ENCODE results near the gene MRPL49.
"Not testable (repeated sequence)": the region's sequence is repeated elsewhere in the genome, so short reads cannot be mapped to it uniquely, and the experiment has no call there.

Gene MRPL49

DNA sequence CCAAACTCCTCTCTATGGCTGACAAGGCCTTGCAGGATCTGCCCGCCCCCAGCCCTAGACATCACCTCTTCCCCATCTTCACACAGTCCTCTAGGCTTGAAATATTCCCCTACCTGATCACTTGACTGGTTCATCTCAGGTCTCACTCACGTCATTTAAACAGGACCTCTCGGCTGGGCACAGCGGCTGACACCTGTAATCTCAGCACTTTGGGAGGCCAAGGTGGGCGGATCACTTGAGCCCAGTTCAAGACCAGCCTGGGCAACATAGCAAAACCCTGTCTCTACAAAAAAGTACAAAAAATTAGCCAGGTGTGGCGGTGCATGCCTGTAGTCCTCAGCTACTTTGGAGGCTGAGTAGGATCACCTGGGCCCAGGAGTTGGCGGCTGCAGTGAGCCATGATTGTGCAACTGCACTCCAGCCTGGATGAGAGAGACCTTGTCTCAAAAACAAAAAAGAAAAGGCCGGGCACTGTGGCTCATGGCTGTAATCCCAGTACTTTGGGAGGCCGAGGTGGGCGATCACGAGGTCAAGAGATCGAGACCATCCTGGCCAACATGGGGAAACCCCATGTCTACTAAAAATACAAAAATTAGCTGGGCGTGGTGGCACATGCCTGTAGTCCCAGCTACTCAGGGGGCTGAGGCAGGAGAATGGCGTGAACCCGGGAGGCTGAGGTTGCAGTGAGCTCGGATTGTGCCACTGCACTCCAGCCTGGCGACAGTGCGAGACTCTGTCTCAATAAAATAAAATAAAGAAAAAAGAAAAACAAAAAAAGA, 3.0 kb upstream of the MRPL49 start:
- not testable (repeated sequence) for DNase-seq

DNA sequence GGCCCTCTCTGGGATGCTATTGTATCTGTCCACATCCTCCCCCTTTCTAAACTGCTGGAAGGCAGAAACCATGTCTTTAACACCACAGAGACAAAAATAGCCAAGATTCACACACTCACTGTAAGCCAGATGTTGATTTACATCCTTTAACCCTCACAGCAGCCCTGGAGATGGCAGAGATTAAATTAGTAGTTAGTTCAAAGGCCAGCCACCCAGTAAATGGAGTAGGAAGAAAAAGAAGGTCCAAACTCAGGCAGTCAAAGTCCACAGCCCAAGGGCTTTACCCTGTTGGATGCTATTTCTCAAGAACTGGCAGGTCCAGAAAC, 2.5 kb upstream of the MRPL49 start:
- DNase-seq, result no peak

DNA sequence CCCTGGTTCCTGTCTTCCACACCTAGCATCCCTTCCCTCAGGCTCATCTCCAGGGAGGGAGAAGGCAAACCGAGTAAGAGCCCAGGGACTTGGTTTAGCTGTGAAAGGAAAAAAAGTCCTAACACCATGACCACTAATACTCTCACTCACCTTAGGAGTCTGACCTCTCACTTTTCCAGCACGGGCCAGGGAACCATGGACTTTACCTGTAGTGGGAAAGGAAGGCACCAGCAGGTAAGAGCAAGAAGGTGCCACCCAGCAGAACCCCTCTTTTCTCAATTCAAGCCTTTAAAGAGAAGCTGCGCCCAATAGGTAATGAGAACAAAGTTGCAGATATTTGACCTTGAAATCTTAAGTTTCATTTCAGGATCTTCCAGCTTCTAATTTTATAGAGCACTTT, 1.3 kb upstream of the MRPL49 start:
- DNase-seq, result no peak

DNA sequence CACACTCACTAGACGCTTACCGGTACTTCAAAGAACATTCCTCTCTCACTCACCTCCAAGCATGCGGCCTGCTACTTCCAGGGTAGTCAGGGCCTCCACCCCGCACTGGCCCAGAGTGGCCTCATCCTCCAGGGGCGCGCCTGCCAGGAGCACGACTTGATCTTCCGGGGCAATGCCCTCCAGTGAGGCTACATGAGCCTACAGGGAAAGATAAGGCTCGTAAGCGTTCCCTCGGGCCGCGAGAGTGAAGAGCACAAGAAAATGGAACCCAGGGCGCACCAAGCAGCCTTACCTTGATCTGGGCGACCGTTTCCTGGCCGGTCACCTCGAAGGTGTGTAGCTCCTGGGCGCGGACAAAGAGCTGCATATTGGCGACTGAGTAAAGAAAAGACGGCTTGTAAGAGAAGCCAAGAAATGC, 665 bp upstream of the MRPL49 start:
- peak; percentile 44 for DNase-seq

DNA sequence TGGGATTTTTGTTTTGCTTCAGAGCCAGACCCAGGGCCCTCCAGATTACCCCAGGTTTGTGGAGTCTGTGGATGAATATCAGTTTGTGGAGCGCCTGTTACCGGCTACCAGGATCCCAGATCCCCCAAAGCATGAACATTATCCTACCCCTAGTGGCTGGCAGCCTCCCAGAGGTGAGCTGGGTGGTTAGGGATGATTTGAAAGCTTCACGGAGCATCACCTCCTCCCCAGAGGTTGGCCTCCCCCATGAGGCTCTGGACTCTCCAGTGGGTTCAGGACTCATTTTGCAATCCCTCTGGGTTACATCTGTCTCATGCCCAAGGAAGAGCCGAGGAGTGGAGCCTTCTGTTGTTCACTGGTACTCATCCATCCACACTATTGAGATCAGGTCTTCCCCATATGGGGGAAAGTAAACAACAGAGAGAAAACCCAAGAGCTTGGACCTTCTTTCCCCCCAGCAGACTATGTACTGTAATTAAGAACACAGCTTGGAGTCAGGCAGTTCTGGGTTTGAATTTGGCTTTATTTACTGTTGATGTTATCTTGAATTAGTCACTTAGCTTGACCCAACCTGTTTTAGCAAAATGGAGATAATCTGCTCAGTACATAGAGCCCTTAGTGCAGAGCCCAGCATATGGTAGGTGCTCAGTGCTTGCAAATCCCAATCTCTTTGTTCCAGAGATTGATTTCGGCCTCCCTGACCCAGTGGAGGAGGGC, 2.5 kb downstream of the MRPL49 start:
- DNase-seq, result no peak

DNA sequence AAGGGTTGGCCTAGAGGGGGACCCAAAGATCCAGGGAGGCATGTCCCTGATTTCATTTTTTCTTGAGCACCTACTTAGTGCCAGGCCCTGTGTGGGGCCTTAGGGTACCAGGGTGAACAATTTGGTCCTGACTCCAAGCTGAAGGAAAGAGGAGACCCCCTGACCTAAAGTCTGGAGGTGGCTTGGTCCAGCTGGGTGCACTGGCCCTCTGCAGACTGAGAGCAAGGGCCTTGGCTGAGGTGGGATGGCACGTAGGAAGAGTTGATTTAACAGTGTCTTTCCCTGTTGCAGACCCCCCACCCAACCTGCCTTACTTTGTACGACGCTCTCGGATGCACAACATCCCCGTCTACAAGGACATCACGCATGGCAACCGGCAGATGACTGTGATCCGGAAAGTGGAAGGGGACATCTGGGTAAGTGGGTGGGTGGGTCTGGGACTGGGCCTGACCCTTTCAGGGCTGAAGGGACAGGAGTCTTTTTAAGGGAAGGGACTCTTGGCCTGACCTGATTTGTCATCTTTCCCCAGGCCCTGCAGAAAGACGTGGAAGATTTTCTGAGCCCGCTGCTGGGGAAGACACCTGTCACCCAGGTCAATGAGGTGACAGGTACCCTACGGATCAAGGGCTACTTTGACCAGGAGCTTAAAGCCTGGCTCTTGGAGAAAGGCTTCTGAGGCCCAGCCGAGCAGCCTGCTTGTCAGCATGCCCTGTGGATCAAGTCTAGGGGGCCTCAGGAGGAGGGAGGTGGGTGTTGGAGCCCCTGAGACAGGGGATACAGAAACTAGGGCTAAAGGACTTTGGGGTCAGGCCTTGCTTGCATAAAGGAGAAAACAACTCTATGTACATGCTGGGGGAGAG, 3.3 kb downstream of the MRPL49 start:
- no peak for DNase-seq

DNA sequence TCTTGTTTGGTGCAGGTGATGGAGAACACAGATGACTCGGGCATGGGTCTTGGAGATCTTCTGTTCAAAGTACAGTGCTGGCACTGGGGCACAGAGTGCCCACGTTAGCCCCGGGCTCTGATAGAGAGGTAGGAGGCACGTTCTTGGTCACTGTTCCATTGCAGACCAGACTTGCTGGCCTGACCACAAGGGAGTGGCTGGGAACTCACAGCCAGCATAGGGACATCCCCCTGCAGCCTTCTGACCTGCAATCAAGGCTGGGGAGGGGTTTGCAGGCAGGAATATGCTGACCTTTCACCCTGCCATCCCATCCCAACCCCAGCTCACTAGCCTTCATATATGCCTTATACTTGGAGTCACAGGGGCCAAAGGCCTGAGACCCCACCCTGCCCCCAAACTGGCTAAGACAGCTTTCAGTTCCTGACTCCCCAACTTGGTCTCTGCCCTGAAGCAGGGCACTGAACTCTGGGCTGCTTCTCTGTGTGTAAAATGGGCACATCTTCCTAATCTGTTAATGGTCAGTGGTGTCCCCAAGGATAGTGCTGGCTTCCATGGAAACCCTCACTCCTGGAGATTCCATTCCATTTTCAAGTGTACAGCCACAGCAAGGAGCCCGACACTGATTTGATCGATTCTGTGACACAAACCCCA, 4.6 kb downstream of the MRPL49 start:
- DNase-seq, result no peak

DNA sequence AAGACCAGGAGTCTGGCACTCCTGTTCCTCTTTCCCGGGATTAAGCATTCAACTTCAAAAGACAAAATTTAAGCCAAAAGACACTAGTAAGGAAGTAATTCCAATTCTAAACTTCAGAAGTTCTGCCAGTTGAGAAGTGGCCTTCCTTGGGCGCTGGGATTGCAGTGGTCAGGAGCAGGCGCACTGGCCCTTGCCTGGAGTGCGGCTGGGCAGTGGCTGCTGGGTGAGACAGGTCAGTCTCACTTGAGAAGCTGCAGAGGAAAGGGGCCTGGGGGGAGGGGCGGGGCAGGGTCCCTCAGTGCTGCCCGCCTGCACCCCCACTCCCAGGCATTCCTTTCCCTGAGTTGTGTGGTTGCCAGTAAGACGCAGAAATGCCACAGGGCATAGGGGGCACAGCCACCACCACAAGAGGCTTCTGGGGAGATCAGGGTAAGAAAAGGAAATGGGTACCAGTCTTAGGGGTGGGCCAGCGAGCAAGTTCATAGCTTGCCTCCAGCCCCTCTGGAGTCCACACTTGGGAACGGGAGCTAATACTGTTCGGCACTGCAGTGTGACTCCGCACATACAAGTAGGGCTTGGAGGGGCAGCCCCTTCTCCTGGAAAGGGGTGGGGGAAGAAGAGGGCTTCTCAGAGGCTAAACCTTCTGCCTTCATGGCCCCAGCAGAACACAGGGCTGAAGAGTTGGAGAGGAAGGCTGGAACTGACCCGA, 5.5 kb downstream of the MRPL49 start:
- no peak for DNase-seq

DNA sequence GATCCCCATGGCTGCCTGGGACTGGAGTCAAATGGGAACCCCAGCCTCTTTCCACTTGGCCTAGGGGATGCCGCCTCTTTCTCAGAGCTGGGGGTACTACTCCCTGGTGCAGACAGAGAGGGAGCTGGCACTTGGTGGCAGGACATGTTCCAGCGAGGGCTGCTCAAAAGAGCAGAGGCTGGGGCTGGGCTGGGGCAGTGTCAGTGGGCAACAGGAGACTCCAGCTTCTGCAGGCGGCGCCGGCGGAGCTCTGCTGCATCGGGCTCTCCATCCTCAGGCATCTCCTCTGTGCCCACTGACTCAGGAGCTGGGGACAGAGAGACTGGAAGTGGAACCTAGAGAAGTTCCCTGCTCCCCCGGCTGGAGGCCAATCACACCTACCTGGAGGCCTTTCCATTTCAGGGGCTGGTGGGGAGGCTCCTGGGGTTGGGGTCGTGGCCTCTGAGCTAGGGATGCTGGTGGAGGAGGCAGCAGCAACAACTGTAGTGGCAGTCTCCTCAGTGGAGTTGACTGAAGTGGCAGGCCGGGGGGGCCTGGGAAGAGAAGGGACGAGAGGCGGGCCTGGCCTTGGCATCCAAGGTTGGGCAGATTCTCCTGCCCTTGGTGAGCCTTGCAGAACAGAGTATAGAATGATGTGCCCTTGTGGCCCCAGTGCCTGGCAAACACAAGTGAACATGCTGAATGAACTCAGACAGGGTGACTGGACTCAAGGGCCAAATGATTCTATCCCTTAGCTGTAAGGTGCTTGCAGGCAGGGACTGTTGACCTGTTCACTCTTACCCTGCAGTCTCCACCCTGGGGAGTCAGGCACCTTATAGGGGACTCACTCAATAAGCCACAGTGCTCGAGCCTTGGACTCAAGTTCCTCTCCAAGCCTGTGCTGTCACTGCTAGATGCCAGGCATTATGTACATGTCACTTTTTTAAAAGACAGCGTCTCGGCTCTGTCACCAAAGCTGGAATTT, 6.3 kb downstream of the MRPL49 start:
- no peak for DNase-seq

DNA sequence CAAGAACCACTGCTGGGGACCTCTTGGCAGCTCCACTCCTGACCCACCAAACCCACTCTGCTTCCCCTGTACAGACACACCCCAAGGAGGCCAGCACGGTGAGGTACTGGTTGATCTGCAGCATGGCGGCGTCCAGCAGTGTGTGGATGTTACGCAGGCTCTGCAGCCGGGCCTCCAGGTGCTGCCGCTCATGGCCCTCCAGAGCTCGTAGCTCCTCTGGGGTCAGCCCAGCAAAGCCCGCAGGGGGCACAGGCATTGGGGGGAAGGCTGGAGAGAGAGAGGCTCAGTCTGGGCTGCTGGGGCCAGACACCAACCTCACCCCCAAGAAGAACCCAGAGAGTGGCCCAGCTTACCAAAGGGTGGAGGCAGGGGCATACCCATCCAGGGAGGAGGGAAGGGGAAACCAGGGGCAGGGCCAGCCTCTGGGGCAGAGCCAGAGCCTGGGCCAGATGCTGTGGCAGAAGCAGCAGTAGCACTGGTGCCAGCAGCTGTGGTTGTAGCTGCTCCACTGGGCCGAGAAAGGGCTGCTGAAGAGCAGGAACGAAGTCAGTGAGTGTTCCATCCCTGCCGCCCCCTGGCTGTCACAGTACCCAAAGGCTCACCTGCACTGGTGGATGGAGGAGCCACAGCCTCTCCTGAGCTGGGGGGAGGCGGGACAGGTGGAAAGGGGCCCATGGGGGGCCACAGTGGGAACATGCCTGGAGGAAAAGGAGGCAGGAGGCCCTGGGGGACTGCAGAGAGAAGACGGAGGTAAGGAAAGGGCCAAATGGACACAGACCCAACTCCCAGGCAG, 7.7 kb downstream of the MRPL49 start:
- DNase-seq, result peak; percentile 37

DNA sequence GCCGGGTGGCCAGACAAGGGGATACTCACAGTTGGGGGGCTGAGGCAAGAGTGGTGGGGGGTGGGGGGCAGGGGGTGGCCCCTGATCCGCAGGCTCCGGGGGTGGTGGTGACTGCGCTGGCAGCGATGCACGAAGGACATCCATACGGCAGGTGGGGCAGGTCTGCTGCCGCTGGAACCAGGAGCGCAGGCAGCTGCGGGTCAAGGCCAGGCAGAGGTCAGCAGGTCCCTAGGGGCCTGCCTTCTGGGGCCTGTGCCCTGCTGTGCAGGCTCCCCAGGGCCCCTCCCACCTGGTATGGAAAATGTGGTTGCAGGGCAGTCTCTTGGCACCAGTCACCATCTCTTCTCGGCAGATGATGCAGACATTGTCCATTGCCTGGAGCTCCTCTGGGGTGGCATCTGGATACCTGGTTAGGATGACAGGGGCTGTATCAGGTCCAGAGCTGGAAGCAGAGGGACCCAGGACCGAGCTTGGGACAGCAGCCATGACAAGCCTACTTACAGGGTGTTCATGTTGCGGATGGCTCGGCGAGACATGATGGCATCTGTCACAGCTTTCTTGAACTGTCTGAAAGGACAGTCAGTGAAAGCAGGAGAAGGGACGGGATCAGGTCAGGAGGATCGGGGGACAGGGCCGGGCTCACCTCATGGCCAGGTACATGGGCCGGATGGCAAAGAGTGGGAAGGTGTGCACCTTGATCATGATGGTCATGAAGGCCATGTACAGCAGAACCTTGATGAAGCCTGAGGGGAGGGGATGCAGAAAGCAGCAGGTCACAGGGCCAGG, 8.7 kb downstream of the MRPL49 start:
- DNase-seq, result no peak

DNA sequence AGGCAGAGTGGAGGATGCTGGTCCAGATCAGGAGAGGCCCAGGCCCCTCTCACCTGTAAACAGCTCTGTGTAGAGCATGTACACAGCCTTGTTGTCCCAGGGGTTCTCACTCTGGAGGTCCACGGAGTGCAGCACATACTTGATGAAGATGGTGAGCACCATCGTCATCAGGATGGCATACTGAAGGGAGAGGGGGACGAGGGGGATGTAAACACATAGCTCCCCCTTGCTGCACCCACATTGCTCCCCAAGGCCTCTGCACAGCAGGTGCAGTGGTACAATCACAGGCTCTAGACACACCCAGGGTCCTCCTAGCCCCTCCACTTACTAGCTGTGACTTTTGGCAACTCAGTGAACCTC, 9.3 kb downstream of the MRPL49 start:
- DNase-seq, result no peak

DNA sequence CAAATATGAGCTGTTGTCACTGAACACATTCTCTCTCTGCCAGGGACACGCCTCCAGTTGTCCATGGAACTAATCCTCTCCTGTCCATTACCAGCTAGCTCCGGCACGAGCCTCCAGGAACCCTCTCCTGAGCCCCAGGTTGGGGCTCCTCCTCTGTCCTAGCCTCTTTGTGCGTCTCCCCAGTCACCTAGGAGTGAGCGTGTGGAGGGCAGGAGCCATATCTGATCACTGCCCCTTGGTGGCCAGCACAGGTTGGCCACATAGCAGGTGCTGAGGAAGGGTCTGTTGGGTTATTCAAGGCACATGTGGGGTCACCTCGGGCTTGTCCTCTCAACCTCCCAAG, 9.7 kb downstream of the MRPL49 start:
- DNase-seq, result no peak

DNA sequence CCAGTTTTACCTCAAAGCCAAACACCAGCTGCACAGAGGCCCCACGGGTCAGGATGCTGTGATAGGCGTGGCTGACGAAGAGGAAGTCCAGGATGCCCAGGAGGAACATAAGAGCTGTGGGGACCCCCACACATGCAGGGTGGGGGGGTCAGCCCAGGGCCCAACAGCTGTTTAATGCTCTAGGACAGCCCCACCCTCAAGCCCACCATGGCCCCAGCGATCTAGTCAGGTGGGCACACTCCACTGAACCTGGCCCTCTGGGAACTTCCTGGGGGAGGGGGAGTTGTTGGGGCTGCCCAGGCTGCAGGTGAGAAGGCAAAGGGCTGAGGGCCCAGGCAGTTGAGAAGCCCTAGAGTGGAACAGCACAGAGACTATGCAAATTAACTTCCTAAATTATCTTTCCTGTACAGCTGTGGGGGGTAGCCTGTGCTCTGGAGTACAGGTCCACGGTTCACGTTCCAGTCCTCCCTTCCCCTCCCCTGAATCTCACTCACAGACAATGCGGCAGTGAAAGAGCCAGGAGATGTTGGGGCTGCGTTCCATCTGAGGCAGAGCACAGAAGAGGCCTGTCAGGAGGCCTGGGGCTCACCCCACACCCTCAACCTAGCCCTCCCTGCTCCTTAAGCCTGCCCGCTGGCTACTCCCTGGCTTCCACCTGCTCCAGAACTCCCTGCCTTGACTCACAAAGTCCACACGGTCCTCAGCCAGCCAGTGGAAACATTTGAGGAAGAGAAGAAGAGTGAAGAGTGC, 10.3 kb downstream of the MRPL49 start:
- peak; percentile 63 for DNase-seq

DNA sequence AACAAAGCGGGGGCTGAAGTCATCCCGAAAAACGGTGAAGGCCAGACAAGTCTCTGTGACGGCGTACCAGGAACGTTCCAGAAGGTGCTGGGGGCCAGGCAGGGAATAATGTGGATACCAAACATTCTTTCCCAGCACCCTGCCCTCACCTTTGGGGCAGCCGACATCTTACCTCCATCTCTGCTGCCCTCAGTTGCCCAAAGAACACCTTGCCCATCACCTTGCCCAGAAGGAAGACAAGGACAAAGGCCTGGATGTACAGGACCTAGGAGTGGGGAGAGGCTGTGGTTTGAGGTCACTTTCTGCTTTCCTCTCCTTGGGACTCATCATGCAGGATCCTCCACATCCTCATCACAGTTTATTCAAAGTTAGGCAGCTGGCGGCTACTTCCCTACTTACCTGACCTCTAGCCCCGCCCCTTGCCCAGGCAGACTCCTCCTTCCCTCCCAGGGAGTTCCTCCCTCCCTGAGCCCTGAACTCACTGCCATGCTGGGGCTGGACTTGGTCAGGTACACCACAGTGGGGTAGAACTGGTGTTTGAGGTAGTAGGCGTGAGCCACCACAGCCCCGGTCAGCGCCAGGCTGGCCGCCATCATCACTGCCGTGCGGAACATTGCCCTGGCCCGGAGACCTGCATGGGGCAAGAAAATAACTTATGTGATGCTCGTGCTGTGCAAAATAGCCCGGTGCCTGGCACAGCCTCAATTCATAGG, 11.0 kb downstream of the MRPL49 start:
- DNase-seq, result peak; percentile 71

DNA sequence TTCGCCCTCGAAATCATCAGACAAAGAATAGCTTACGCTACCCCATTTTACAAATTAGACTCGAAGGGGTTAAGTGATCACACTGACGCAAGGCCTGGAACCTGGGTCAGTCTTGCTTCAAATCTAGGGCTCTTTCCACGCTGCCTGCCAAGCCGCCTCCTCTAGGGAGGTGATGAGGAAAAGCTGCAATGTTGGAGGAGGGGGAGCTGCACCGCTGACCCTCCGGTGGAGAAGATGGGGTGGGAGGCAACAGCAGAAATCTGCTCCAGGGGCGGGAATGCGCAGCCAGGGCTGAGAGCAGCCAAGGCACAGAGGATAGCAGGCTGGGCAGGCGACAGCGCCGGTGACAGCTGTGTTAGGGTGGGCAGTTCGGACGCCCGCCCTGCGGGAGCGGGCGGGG, 11.6 kb downstream of the MRPL49 start:
- DNase-seq, result no peak

DNA sequence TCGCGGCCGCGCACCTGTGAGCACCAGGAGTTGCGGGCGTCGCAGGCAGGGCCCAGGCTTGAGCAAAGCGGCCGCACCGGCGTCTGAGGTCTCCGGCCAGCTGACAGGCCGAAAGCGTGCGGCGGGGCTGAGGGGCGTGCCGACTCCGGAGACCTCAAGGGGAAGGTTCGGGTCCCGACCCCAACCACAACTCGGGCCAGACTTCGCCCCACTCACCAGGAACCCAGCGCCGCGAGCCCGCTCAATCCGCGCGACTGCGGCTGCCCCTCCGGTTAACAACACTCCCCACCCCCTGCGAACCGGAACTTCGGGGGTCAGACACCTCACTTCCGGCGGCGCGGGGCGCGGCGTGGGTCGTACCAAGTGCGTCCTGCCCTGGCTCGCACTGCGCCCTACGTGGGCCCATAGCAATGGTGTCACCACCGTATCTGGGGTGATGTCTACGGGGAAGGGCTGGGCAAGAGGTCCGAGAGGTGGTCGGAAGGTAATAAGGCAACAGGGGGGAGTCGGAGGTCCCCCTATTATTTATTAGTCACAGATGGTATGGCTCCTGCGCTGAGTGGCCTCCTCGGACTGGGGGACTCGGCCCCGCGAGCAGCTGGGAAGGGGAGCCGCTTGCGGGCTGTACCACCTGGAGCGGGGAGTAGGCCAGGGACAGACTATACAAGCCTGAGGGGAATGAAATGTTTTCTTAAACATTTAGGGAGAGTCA, 12.3 kb downstream of the MRPL49 start, which contains the start of gene SYVN1:
Gene SYVN1 (minus strand): TSS at position 280 of the 712 bp plus-strand sequence. CDS start 918 bp downstream, outside the sequence.
- DNase-seq, result peak; percentile 89
